ENCODE measurements around the gene CELF2. TPM values are rescaled to one million over a fixed set of nuclear protein-coding genes. Genes with fewer than 3 reads are reported as not detected.

The CELF2 gene
- total and polyA plus RNA-seq, 2 of the 4 experiments (the other 2 are of a cell fraction): 3.5 to 6.6 TPM

- H3K14ac ChIP-seq (replicated peaks; ENCODE audit: low read depth, low read length): no peak overlapping the region
- intact Hi-C loops (cut with micrococcal nuclease) (no loop called here), dilution Hi-C loops (cut with HindIII; ENCODE audit: low sequenced_read_pairs, unreplicated experiment) (no loop called here), in situ Hi-C loops (cut with MboI; ENCODE audit: low sequenced_read_pairs) (no loop called here)
- no peak for TF ChIP-seq RFX5 (IDR thresholded peaks at IDR 0.05; ENCODE audit: low read depth, low read length)
- TF ChIP-seq MAFK (IDR thresholded peaks at IDR 0.05; ENCODE audit: low read depth, low read length): no peak
- H3K9ac ChIP-seq (ENCODE audit: low read depth, low read length): no peak overlapping the region
- WGBS, 2 experiments (ENCODE audit: extremely low coverage in 2 of 2, insufficient read length in 1 of 2): 83% methylated on average over 2 of the region's 7 CpGs; no CpG with 5 or more reads in 1 of the 2 experiments
- no peak overlapping the region for H3K56ac ChIP-seq (ENCODE audit: extremely low read depth, insufficient read depth, low read length)
- H4K8ac ChIP-seq (ENCODE audit: low read depth in 2 of 2, low read length in 2 of 2): no peak overlapping the region
- no peak overlapping the region for H2BK5ac ChIP-seq (ENCODE audit: low read depth, low read length, poor library complexity, severe bottlenecking)
- no peak overlapping the region for H4K5ac ChIP-seq (ENCODE audit: low read depth, low read length)
- H3K23ac ChIP-seq (ENCODE audit: low read depth, low read length): no peak overlapping the region
- peaks cover under 1% of the 10 kb centered on the region; the same call in 1 of the 2 replicates for H3K4me1 ChIP-seq (ENCODE audit: control insufficient read depth, insufficient read depth, low read length)
- no peaks in the 10 kb centered on the region for H3K79me1 ChIP-seq (ENCODE audit: low read depth in 1 of 2, low read length in 2 of 2)
- H2AK9ac ChIP-seq (replicated peaks; ENCODE audit: low read depth, low read length, poor library complexity): no peak overlapping the region
- no peak overlapping the region for H3K4me2 ChIP-seq (ENCODE audit: low read depth, low read length)
- H3K27me3 ChIP-seq (ENCODE audit: control insufficient read depth, insufficient read depth, low read length): no peaks in the 10 kb centered on the region
- H3K9me1 ChIP-seq (ENCODE audit: insufficient read depth, low read length): no peaks in the 10 kb centered on the region; the same call in 1 of the 2 replicates
- H4K91ac ChIP-seq (ENCODE audit: insufficient read depth, low read depth, low read length): no peak overlapping the region
- H3K4ac ChIP-seq (ENCODE audit: low read depth, low read length): no peak overlapping the region
- ATAC-seq (ENCODE audit: low read depth) (no peak), DNase-seq (no peak)
- BruUV-seq (replicated peaks): no TSS peak
- H3K4me3 ChIP-seq (ENCODE audit: insufficient read depth, low read depth, low read length): no peak overlapping the region
- H3K27ac ChIP-seq (ENCODE audit: insufficient read depth, low read length): no peak overlapping the region
- H2BK15ac ChIP-seq (ENCODE audit: low read depth, low read length): no peak overlapping the region
- CTCF ChIA-PET: no interaction called here
- H3K36me3 ChIP-seq (ENCODE audit: control insufficient read depth, insufficient read depth, low read length): no peaks in the 10 kb centered on the region
- no peaks in the 10 kb centered on the region for H3K9me3 ChIP-seq (ENCODE audit: control insufficient read depth, insufficient read depth, low read length)
- H2AK5ac ChIP-seq (ENCODE audit: low read depth, low read length): no peak overlapping the region
- no peak overlapping the region for H2BK120ac ChIP-seq (ENCODE audit: low read depth, low read length)
- POLR2A ChIA-PET (ENCODE audit: unreplicated experiment): no interaction called here
- no peaks in the 10 kb centered on the region for H4K20me1 ChIP-seq (ENCODE audit: insufficient read depth, low read length)
- no peak overlapping the region for H3K18ac ChIP-seq (ENCODE audit: low read depth, low read length)
- no peak overlapping the region for H2BK20ac ChIP-seq (ENCODE audit: low read depth, low read length)
- no peak overlapping the region for H2AFZ ChIP-seq (replicated peaks; ENCODE audit: low read length, poor library complexity)
Measured at GRCh38 chr10:11237571-11237970, 219.9 kb downstream of the CELF2 start.
